Astrocyte of the cerebellum (primary cell): Measurements from ENCODE around the gene GRID2.

ENCODE experiments used
- DNase-seq: peaks from one replicate; pipeline ENCODE4 v3.0.0-alpha.2; 2011; ENCODE audit warnings: low read depth
- H3K4me3 ChIP-seq: 2 replicates; pipeline ENCODE4 v1.5.1; 2011; ENCODE audit warnings: mild to moderate bottlenecking, low read depth, low read length, moderate library complexity
- CTCF ChIP-seq: IDR thresholded peaks from 2 replicates; pipeline ENCODE4 v1.5.1; 2012; ENCODE audit warnings: low read length, low read depth, moderate library complexity, mild to moderate bottlenecking; ENCODE audit errors: missing control alignments
- in situ Hi-C: cut with HindIII; loops from 2 replicates; pipeline ENCODE4 v1.10.0; 2017; ENCODE audit warnings: low sequenced_read_pairs

Gene GRID2

GRCh38 chr4:92333016-92333415 lies 29.2 kb downstream of the GRID2 start:
- no peak for TF ChIP-seq CTCF
- no peak for DNase-seq
- no peak overlapping the region for H3K4me3 ChIP-seq
- in situ Hi-C loops = no loop called here

GRCh38 chr4:92334716-92335350 lies 31.1 kb downstream of the GRID2 start:
- no peak for TF ChIP-seq CTCF
- DNase-seq = peak; percentile 79
- in situ Hi-C loops = no loop called here
- H3K4me3 ChIP-seq = no peak overlapping the region

DNA sequence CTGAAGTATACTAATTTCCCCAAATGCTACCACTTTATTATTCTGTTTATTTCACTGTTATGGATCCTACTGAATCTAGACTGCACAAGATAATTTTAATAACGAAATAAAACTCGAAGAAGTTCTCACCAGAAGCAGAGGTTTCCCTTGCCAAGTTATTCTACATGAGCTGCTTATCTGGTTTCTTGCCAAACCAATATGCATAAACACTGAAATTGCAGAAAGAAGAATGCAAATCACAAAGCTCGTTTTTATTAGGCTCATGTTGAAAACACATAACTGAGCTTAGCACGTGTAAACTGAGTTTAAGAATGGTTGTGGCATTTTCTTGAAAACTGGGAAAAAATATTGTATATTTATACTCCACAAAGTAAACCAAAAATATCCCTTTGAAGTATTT lies 35.9 kb downstream of the GRID2 start:
- in situ Hi-C loops = no loop called here
- no peak overlapping the region for H3K4me3 ChIP-seq
- peak; percentile 63 for DNase-seq
- TF ChIP-seq CTCF = no peak

- H3K4me3 ChIP-seq = no peak overlapping the region
- DNase-seq = no peak
- TF ChIP-seq CTCF = no peak
- in situ Hi-C loops = no loop called here
Measured at GRCh38 chr4:92344216-92344615, 40.5 kb downstream of the GRID2 start.

DNA sequence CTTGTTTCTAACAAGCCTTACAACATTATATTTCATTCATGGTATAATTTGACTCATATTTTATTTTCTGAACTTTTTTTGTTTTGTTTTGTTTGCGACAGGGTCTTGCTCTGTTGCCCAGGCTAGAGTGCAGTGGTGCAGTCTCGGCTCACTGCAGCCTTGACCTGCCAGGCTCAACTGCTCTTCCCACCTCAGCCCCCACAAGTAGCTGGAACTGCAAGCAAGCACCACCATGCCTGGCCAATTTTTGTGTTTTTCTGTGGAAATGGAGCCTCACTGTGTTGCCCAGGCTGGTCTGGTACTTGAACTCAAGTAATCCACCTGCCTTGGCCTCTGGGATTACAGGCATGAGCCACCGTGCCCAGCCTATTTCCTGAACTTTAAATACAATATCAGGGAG lies 42.5 kb downstream of the GRID2 start:
- TF ChIP-seq CTCF = no peak
- in situ Hi-C loops = no loop called here
- DNase-seq = no peak
- H3K4me3 ChIP-seq = no peak overlapping the region

DNA sequence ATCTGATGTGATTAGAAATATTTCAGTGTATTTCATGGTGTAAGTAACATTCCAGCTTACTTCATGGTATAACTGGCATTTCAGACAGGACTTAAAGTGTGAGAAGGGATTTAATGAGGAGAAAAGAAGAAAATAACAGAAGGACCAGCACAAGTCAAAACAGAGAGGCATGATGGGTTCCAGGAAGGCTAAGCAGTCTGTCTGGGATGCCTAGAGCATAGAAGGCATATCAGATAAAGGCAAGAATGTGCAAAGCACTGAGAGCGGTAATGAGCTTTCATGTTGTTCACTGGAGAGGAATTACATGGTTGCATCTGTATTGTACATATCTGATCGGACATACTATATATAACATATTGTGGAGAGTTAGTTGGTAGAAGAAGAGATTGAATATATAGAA lies 54.2 kb downstream of the GRID2 start:
- H3K4me3 ChIP-seq = no peak overlapping the region
- no peak for DNase-seq
- in situ Hi-C loops = no loop called here
- no peak for TF ChIP-seq CTCF
